ENCODE results near the gene CRISPLD2.

CRISPLD2 gene

GRCh38 chr16:84924331-84925091, 104.7 kb downstream of the CRISPLD2 start:
- TF ChIP-seq EP300 (IDR thresholded peaks at IDR 0.05; ENCODE audit: borderline replicate concordance) (no peak), TEAD4 (IDR thresholded peaks at IDR 0.05) (no peak), CEBPB (IDR thresholded peaks at IDR 0.05) (no peak), EGR1 (IDR thresholded peaks at IDR 0.05) (no peak), FOXM1 (IDR thresholded peaks at IDR 0.05; ENCODE audit: borderline replicate concordance, low read depth) (no peak), CREB1 (IDR thresholded peaks at IDR 0.05; ENCODE audit: low read depth) (no peak), RAD21 (IDR thresholded peaks at IDR 0.05; ENCODE audit: low read depth) (no peak), YY1 (IDR thresholded peaks at IDR 0.05; ENCODE audit: low read depth) (no peak), TCF12 (IDR thresholded peaks at IDR 0.05; ENCODE audit: low read depth) (no peak)
- TF ChIP-seq, protein P1, sequence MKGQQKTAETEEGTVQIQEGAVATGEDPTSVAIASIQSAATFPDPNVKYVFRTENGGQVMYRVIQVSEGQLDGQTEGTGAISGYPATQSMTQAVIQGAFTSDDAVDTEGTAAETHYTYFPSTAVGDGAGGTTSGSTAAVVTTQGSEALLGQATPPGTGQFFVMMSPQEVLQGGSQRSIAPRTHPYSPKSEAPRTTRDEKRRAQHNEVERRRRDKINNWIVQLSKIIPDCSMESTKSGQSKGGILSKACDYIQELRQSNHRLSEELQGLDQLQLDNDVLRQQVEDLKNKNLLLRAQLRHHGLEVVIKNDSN (IDR thresholded peaks at IDR 0.05), result no peak
- TF ChIP-seq, protein P2, sequence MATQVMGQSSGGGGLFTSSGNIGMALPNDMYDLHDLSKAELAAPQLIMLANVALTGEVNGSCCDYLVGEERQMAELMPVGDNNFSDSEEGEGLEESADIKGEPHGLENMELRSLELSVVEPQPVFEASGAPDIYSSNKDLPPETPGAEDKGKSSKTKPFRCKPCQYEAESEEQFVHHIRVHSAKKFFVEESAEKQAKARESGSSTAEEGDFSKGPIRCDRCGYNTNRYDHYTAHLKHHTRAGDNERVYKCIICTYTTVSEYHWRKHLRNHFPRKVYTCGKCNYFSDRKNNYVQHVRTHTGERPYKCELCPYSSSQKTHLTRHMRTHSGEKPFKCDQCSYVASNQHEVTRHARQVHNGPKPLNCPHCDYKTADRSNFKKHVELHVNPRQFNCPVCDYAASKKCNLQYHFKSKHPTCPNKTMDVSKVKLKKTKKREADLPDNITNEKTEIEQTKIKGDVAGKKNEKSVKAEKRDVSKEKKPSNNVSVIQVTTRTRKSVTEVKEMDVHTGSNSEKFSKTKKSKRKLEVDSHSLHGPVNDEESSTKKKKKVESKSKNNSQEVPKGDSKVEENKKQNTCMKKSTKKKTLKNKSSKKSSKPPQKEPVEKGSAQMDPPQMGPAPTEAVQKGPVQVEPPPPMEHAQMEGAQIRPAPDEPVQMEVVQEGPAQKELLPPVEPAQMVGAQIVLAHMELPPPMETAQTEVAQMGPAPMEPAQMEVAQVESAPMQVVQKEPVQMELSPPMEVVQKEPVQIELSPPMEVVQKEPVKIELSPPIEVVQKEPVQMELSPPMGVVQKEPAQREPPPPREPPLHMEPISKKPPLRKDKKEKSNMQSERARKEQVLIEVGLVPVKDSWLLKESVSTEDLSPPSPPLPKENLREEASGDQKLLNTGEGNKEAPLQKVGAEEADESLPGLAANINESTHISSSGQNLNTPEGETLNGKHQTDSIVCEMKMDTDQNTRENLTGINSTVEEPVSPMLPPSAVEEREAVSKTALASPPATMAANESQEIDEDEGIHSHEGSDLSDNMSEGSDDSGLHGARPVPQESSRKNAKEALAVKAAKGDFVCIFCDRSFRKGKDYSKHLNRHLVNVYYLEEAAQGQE (IDR thresholded peaks at IDR 0.05; ENCODE audit: low read depth), result no peak

GRCh38 chr16:84925092-84925772, 105.4 kb downstream of the CRISPLD2 start:
- TF ChIP-seq RAD21 (IDR thresholded peaks at IDR 0.05; ENCODE audit: low read depth), result peak; percentile 86
- TF ChIP-seq MAX (IDR thresholded peaks at IDR 0.05), result no peak
- TF ChIP-seq TEAD4 (IDR thresholded peaks at IDR 0.05), result no peak
- no peak for TF ChIP-seq TAF1 (IDR thresholded peaks at IDR 0.05; ENCODE audit: low read depth)
- TF ChIP-seq CREB1 (IDR thresholded peaks at IDR 0.05; ENCODE audit: low read depth), result no peak
- TF ChIP-seq ZBTB7A (IDR thresholded peaks at IDR 0.05; ENCODE audit: low read depth), result peak; percentile 87; the same call in 1 of the 2 replicates
- TF ChIP-seq, protein P2 (IDR thresholded peaks at IDR 0.05; ENCODE audit: low read depth), result no peak
- TF ChIP-seq, protein P1 (IDR thresholded peaks at IDR 0.05), result no peak
- peak; percentile 7; the same call in 1 of the 2 replicates for TF ChIP-seq NFIC (IDR thresholded peaks at IDR 0.05)
- TF ChIP-seq TCF12 (IDR thresholded peaks at IDR 0.05; ENCODE audit: low read depth), result no peak

DNA sequence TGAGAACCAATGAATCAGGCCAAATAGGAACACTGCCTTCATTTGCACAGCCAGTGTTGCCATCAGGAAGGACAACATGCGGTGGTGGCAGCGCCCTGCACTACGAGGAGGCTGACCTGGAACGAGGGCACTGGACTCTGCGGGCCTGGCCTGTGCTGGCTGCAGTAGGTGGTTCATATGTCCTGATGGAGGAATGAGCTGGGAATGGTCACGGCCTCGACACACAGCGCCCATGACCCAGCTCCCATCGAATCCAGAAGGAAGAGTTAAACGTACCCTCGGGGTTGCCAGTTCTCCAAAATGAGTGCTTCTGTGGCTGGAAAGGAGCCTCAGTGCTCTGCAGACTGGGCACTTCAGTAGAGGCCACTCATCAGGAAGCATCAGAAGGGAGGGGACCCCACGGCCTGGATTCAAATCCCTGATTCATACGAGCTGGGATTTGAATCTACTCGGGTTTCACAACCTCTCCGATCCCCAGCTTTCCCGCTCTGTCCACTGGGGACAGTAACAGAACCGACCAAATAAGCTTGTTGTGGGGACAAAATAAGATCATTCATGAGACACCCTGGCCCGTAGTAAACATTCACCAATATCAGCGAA, 106.1 kb downstream of the CRISPLD2 start:
- no peak for TF ChIP-seq CEBPB (IDR thresholded peaks at IDR 0.05)
- no peak for TF ChIP-seq EGR1 (IDR thresholded peaks at IDR 0.05)
- TF ChIP-seq TCF12 (IDR thresholded peaks at IDR 0.05; ENCODE audit: low read depth), result no peak
- TF ChIP-seq NFIC (IDR thresholded peaks at IDR 0.05), result 0 out of 2 replicates have a peak, but pooled peaks have one; percentile 1

DNA sequence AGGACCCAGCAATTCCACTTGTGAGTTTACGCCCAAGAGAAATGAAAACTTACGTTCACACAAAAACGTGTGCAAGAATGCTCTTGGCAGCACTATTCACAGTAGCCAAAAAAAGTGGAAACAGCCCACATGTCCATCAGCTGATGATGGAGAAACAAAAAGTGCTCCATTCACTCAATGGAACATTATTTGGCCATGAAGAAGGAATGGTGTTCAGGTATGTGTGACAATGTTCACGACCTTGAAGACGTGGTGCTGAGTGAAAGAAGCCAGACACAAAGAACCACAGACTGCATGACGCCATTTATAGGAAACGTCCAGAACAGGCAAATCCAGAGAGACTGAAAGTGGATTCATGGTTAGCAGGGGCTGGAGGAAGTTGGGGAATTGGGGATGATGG, 106.7 kb downstream of the CRISPLD2 start:
- TF ChIP-seq CREB1 (IDR thresholded peaks at IDR 0.05; ENCODE audit: low read depth), result no peak
- TF ChIP-seq CEBPB (IDR thresholded peaks at IDR 0.05), result no peak
- no peak for TF ChIP-seq FOXM1 (IDR thresholded peaks at IDR 0.05; ENCODE audit: borderline replicate concordance, low read depth)
- TF ChIP-seq NFIC (IDR thresholded peaks at IDR 0.05), result no peak
- no peak for TF ChIP-seq TEAD4 (IDR thresholded peaks at IDR 0.05)
- TF ChIP-seq, protein P2 (IDR thresholded peaks at IDR 0.05; ENCODE audit: low read depth), result no peak
- TF ChIP-seq MAX (IDR thresholded peaks at IDR 0.05), result no peak
- TF ChIP-seq EP300 (IDR thresholded peaks at IDR 0.05; ENCODE audit: borderline replicate concordance), result no peak

All from Ishikawa (cell line).